ENCODE measurements around the gene TMEM221.
A peak's percentile ranks its signal among the peaks of the same experiment; 100 is the strongest.

TMEM221 gene

DNA sequence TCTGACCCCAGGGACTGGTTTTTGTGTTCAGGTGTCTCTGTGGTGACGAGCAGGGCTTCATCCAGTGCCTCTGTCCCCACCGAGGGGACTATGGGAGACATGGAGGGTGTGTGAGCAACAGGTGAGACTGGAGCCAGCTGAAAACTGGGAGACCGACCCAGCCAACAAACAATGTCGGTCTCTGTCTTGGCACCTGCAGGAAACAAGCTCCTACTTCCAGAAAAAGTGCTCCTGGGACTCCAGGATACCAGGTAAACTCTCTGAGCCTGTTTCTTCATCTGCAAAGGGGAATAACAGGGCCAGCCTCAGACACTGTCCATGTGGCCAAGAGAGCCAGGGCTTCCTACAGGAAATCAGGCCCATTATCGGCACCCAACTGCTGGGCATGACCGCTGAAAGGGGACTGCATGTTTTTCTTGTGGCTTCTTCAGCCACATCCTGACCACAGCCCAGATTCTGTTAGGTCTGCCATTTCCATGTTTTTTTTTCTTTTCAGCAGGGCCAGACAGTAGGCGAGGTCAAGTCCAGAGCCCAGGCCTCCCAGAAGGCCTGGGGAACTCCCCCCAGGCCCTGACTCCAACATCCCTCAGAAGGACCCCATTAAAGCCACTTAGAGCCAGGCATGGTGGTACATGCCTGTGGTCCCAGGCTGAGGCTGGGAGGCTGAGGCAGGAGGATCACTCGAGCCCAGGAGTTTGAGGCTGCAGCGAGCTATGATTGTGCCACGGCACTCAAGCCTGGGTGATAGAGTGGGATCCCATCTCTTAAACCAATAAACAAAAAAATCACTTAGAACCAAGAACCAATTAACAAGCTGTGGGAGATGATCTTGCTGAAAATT is 42.2 kb downstream of the TMEM221 start:
- DNase-seq (ENCODE audit: low read depth in 3 of 3), result no peak

DNA sequence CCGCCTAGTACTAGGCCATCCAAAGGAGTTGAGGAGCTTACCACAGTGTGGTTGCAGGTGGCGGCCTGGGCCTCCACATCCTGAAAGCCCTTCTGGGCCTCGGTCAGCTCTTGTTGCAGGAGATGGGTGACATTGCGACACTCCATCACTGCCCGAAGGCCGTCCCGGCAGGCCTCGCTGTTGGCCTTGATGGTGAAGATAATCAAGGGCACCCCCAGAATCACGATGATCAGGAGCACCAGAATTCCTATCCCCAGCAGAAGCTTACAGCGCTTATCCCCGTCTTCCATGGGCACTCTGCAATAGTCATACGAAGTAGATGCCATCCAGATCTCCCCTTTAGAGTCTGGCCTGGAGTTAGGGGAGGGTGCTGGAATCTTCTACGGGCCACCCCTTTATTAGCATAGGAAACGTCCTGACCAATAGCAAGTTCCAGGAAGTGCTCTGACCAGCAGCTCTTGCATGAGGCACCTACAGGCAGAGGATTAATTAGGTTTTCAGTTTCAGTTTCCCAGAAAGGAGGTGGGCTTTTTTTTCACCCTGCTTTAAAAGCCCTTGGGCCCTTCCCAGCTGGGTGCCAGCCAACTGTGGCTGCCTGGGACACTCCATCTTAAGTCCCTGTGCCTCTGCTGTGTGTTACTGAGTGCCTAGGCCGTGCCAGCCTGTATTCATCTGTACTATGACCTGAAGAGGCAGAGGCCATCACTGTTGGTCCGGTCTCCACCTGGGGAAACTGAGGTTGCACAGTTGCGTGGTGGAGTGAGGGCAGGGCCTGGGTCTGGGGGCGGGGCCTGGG is 43.0 kb downstream of the TMEM221 start, which contains the start of gene BST2:
BST2 (minus strand) TSS at position 381 of the 796 bp plus-strand sequence; CDS start at position 326, 55 bp downstream.
- DNase-seq (ENCODE audit: low read depth in 3 of 3), result peak in 1 of 3 donors; percentile 55

DNA sequence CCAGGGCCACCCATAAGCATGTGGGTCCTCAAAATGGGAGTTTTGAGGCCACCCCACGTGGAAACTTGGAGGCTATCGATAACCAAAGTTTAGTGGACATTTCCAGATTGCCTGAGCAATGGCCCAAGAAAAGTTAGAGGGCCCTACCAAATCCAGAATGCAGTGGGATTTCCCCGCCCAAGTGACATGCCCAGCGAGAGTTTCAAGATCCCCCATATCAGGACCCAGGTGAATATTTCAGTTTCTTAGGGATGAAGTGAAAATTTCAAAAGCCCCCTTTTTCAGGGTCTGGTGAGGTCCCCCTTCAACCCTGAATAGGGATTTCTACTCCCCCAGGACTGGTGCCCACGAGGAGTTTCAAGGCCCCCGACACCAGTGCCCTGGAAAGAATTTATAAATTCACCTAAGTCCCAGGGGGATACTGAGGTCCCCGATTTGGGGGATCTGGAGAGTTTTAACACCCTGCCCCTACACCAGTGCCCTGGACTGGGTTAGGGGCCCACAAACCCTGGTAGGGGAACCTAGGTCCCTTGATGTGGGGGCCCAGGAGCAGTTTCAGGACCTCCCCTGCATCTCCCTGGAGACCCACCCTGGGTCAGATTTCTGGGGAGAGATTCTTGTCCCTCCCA is 43.7 kb downstream of the TMEM221 start:
- no peak for DNase-seq (ENCODE audit: low read depth in 3 of 3)

DNA sequence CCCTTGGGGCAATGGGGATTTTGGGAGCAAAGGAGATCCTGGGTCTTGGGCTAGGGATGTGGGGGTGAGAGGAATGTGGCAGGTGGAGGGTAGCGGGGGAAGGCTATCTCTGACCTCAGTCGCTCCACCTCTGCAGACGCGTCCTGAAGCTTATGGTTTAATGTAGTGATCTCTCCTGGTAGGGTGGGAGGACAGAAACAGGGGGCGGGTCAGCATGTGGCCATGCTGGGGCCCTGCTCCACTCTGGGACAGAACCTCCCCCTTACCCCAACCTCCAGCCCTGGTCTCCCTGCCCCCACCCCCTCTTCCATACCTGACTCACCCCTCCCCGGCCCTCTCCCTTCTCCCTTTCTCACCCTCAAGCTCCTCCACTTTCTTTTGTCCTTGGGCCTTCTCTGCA is 44.5 kb downstream of the TMEM221 start:
- no peak for DNase-seq (ENCODE audit: low read depth in 3 of 3)

DNA sequence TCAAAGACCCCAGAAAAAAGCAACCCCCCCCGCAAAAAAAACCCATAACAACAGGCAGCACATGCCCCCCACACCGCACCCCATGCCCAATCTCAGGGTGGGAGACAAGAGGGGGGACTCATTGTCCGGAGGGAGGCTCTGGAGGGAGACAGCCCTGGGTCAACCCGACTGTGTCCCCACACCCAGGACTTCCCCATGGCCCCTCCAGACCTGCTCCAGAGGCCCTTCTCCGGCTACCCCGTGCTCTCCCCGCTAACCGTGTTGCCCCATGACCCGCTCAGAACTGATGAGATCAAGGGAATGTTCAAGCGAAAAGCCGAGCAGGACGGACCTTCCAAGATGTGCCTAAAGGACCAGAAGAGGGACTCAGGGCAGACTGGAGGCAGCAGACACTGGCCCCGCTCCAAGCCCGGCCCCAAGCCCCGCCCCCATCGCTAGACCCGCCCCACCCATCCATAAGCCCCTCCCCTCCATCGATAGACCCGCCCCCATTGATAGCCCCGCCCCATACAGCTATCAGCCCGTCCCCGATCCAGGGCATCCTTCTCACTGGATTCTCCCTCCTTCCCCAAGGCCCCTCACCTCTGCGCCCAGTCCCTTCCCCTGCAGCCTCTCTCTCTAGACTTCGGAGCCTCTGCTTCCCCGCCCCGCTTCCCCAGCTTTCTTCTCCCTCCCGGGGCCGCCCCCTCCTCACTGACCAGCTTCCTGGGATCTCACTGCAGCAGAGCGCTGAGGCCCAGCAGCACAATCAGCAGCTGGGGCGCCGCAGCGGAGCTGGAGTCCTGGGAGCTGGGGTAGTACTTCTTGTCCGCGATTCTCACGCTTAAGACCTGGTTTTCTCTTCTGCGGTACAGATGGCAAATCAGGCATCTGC is 45.2 kb downstream of the TMEM221 start:
- peak in 1 of 3 donors; percentile 50 for DNase-seq (ENCODE audit: low read depth in 3 of 3)

DNA sequence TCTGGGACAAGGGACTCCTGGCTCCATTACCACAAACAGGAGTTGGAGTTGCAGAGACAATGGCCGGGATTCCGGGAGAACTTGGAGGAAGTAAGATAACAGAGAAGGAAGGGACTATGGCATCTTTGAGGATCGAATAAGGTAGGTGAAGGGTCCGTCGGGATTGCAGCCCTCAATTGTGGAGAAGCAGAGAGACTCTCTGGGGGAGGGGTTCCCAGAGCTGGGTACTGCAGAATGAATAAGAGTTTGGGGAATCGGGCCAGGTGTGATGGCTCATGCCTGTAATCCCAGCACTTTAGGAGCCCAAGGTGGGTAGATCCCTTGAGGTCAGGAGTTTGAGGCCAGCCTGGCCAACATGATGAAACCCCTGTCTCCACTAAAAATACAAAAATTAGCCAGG is 46.8 kb downstream of the TMEM221 start:
- no peak for DNase-seq (ENCODE audit: low read depth in 3 of 3)

DNA sequence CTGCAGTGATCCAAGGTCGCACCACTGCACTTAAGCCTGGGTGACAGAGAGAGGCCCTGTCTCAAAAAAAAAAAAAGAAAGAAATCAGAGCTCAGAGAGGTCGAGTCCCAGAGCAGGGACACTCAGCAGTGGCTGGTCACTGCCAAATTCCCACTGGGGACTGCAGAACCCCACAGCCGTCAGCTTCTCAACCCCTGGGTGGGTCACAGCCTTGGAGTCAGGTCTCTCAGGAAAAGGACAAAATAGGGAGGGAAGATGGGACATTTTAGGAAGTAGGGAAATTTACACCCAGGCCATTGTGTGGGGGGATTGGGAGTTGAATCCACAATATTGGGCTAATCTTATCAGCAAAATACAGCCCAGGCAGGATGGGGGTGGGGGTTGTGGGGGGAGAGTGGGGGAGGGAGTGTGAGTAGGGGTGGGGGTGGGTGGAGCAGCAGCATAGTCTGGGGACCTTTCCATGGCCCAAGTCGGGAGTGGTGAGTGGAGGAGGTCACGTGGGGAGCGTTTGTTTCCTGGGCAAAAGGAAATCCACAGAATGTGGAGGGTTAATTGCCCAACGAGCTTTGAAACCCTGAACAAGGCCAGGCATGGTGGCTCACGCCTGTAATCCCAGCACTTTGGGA is 49.5 kb downstream of the TMEM221 start:
- no peak for DNase-seq (ENCODE audit: low read depth in 3 of 3)

DNA sequence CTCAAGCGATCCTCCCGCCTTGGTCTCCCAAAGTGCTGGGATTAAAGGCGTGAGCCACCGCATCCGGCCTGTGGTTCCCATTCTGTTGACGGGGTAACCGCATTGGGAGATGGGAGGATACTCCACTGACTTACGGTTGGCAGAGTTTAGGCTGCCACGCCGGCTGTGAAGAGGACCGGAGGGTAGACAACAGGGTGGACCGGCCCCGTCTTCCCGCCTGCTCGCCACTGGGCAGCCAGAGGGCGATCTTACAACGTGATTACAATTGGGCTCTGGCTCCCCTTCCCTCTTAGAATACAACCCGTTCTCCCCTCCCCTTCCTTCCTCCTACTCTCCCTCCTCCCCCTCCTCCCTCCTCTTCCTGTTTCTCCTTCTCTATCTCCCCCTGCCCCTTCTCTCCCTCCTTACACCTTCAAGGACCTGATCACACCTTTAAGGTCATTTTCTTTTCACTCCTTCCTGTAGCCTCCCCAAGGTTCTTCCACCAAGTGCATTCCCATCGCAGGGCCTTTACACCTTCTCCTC is 53.5 kb downstream of the TMEM221 start:
- peak in 2 of 3 donors; percentile 57 to 69 for DNase-seq (ENCODE audit: low read depth in 3 of 3)

DNA sequence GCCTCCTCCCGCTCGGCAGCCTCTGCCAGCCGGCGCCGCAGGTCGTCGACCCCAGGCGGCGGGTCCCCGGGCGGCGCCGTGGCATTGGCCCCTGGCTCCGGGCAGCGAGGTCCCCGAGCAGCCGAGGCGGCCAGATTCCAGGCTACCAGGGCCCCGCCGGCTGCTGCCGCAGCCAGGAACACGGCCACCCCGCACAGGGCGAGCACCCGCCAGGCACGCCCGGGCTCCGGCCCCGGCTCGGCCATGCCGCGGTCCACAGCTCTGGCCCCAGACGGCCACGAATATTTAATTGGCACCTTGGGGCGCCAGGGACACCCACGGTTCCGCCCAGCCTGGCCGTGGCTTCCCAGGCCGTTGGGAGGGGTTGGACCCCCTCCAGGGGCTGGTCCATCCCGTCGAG is 54.6 kb downstream of the TMEM221 start, which contains the start of gene CCDC194:
CCDC194 (minus strand) TSS at position 283 of the 400 bp plus-strand sequence; CDS start at position 245, 38 bp downstream.
- DNase-seq (ENCODE audit: low read depth in 3 of 3), result no peak

DNA sequence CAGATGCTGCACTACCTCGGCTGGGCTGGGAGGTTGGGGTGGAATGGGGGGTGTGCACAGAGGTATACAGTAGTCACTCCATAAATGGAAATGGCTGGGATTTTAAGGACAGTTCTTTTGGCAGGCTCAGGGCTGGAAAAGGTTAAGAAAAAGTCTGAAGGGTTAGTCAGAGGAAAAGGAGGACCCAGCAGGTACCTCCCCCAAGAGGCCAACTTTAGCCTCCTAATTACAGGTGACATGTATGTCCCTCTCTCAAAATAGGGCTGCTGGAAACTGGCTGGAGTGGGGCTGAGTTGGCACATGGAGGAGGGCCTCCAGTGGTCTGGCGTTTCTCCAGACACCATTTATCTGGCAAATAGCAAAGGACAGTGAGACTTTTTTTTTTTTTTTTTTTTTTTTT is 55.5 kb downstream of the TMEM221 start:
- DNase-seq (ENCODE audit: low read depth in 3 of 3), result no peak

DNA sequence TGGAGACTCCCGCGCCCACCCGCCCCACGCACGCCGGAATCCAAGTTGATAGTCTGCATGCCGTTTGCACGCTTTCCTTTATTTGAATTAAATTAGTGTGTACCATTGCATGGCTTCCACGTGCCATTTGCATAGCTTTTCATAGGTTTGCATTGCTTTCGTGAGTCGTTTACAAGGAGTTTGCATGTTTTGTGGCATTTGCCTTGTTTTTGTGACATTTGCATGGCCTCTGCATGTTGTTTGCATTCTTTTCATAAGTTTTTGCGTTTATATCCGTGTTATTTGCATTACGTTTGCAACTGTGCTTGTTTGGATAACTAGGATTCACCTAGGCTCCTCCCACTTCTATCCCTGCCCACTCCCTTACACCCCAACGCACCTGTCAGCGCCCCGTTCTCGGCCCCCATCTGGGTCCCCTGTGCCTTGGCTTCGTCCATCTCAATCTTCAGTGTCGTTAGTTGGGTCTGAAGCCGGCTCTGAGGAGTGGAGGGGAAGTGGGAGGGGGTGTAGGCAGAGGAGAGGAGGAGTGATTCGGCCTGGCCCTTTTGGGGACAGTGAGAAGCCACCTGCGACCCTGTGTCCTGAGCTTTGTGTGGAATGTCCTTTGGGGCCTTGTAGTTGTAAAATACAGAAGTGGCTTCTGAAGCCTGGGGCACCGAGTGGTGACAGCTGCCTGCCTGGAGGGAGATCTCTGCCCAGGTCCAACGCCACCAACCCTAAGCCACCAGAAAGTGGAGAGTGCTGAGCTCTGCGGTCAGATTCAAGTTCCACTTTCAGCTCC is 56.9 kb downstream of the TMEM221 start:
- DNase-seq (ENCODE audit: low read depth in 3 of 3), result no peak

DNA sequence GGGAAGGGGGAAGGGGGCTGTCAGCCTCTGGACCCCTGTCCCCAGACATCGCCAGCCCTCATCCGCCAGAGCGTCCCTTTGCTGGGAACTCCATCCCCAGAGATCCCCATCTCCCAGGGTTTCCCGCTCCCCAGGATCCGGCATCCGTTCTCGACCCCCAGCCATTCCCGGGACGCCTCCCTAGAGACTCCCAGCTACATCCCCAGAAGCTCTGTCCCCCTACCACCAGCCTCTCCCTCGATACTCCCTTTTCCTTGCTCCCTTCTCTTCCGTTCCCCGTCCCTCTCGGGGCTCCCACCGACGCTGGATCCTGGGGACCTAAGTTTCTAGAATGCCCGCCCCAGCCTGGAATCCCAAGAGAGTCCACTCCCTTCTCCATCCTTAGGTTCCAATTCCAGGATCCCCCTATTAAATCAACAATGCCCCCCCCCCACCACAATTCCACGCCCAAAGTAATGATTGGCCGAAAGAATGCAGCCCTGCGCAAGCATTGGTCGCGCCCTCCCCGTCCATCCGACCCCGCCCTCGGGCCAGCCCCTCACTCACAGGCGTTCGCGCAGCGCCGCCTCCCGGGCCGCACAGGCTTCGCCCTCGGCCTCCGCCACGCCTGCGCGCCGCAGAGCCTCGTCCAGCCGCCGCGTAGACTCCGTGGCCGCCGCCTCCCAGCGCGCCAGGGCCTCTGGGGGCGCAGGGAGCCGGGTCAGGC is 57.6 kb downstream of the TMEM221 start:
- DNase-seq (ENCODE audit: low read depth in 3 of 3), result peak; percentile 77 to 94 (median 80)

DNA sequence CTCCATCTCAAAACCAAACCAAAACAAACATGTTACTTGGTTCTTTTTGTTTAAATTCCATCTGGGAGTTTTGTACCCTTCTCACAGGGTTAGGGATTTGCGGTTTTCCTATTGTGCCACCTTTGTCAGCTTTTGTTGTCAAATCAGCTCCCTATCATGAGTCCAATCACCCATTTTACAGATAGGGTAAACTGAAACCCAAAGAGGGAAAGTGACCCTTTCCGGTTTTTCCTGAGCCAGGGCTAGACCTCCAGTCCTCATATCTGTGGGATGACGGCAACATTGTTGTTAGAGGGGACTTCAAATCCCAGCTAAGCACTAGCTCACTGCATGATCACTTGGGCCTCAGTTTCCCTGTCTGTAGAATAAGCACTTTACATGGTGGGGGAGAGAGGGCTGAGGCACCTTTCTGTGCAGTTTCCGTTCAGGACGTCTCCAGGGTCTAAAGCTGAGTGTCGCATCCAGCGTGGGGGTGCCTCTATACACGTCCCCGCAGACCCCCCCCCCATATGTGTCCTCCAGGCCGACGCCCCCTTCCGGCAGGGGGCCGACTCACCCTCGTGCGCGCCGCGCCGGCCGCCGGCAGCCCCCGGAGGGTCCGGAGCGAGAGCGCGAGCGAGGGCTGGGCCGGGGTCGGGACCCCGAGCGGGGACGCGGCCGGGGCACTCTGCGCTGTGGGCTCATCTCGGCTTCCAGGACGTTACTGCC is 58.4 kb downstream of the TMEM221 start:
- DNase-seq (ENCODE audit: low read depth in 3 of 3), result no peak

DNA sequence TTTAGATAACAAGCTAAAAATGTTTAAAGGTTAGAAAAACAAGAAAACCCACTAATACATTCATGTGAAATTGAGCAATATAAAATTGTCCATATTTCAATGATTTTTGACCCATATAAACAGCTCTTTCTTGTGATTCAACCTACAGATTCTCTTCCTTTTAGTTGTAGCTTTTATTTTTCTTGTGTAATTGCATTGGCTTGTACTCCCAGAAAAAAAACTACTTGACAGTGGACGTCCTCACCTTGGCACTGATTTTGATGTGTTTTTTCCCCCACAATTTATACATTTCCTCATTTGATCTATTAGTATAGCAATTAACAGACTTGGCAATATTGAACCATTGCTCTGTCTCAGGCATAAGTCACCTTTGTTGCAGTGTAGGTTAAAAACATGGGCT is 59.2 kb downstream of the TMEM221 start:
- no peak for DNase-seq (ENCODE audit: low read depth in 3 of 3)

DNA sequence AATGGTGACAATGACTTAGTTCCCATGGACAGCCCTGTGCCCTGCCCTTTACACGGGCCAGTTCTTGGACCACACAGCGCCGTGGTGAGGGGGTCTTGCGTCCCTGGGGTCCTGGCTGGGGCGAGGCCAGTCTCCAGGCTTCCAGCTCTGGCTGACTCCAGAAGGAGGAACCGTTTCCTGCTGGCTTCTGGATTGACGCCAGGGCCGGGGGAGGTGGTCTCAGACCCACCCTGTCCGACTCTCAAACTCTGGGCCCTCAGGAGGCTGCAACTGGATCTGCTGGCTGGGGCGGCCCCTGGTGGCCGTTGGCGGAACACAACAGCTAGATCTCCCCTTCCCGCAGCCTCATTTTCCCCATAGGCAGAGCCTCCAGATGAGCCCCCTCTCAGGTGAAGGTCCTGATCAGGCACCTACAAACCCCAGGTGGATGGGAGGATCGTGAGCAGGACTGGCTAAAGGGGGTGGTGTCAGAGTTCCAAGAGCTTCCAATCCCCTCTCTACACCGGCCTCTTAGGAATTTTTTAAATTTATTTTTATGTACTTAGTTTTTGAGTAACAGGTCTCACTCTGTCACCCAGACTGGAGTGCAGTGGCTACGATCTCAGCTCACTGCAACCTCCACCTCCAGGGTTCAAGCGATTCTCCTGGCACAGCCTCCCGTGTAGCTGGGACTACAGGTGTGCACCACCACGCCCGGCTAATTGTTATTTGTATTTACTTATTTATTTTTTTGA is 62.4 kb downstream of the TMEM221 start:
- peak in 1 of 3 donors; percentile 37 for DNase-seq (ENCODE audit: low read depth in 3 of 3)
